ACC112 (cell line): ENCODE measurements around the gene WRAP73.

ENCODE experiments used
- H2AFZ ChIP-seq: fragments of 200-600 bp; sonication (generic); one replicate; pipeline ENCODE4 v1.6.0; 2017; ENCODE audit warnings: antibody characterized with exemption, low read length; ENCODE audit not compliant: unreplicated experiment
- H3K27ac ChIP-seq: fragments of 200-600 bp; sonication (generic); 2 replicates; pipeline ENCODE4 v1.5.1; 2014; ENCODE audit warnings: low read depth, mild to moderate bottlenecking, antibody characterized with exemption, low read length, moderate library complexity
- H3K27me3 ChIP-seq: fragments of 200-600 bp; sonication (generic); 2 replicates; pipeline ENCODE4 v1.6.1; 2014; ENCODE audit warnings: mild to moderate bottlenecking, antibody characterized with exemption, low read length, moderate library complexity, mixed read lengths; ENCODE audit not compliant: insufficient read depth
- H3K36me3 ChIP-seq: fragments of 200-600 bp; sonication (generic); 2 replicates; pipeline ENCODE4 v1.6.1; 2016; ENCODE audit warnings: mild to moderate bottlenecking, antibody characterized with exemption, low read length, moderate library complexity, mixed read lengths; ENCODE audit not compliant: insufficient read depth
- H3K4me1 ChIP-seq: fragments of 200-600 bp; sonication (generic); one replicate; pipeline ENCODE4 v1.6.1; 2016; ENCODE audit warnings: low read length, mixed read lengths; ENCODE audit not compliant: insufficient read depth, unreplicated experiment, control insufficient read depth
- H3K4me3 ChIP-seq: fragments of 200-600 bp; sonication (generic); 2 replicates; pipeline ENCODE4 v1.5.1; 2014; ENCODE audit warnings: mild to moderate bottlenecking, low read depth, low read length
- H3K79me2 ChIP-seq: fragments of 200-600 bp; sonication (generic); one replicate; pipeline ENCODE4 v1.6.0; 2016; ENCODE audit warnings: low read length; ENCODE audit not compliant: control insufficient read depth, unreplicated experiment, insufficient read depth

WRAP73 gene

GRCh38 chr1:3636080-3636479, 13.8 kb downstream of the WRAP73 start:
- no peaks in the 10 kb centered on the region for H3K36me3 ChIP-seq
- no peak overlapping the region for H3K4me3 ChIP-seq
- no peaks in the 10 kb centered on the region for H3K79me2 ChIP-seq
- no peak overlapping the region for H2AFZ ChIP-seq
- no peaks in the 10 kb centered on the region for H3K27me3 ChIP-seq
- H3K27ac ChIP-seq: no peak overlapping the region
- no peaks in the 10 kb centered on the region for H3K4me1 ChIP-seq

- Histone ChIP-seq H3K4me3 (no peak overlapping the region), H2AFZ (no peak overlapping the region), H3K27ac (no peak overlapping the region), H3K27me3 (no peaks in the 10 kb centered on the region), H3K36me3 (0 out of 2 replicates have a peak, but pooled peaks cover 1% of the 10 kb centered on the region), H3K4me1 (peaks cover 3% of the 10 kb centered on the region), H3K79me2 (no peaks in the 10 kb centered on the region)
Observed at GRCh38 chr1:3634059-3634800, 15.7 kb downstream of the WRAP73 start.

GRCh38 chr1:3633344-3634058, 16.4 kb downstream of the WRAP73 start:
- no peaks in the 10 kb centered on the region for H3K79me2 ChIP-seq
- no peak overlapping the region for H3K4me3 ChIP-seq
- no peak overlapping the region for H2AFZ ChIP-seq
- H3K4me1 ChIP-seq: peaks cover 3% of the 10 kb centered on the region
- H3K36me3 ChIP-seq: 0 out of 2 replicates have a peak, but pooled peaks cover 4% of the 10 kb centered on the region
- no peak overlapping the region for H3K27ac ChIP-seq
- H3K27me3 ChIP-seq: no peaks in the 10 kb centered on the region

GRCh38 chr1:3632716-3633343, 17.1 kb downstream of the WRAP73 start:
- no peaks in the 10 kb centered on the region for H3K27me3 ChIP-seq
- H3K36me3 ChIP-seq: 0 out of 2 replicates have a peak, but pooled peaks cover 4% of the 10 kb centered on the region
- peaks cover 3% of the 10 kb centered on the region for H3K4me1 ChIP-seq
- H3K4me3 ChIP-seq: no peak overlapping the region
- H3K79me2 ChIP-seq: no peaks in the 10 kb centered on the region
- H2AFZ ChIP-seq: no peak overlapping the region
- no peak overlapping the region for H3K27ac ChIP-seq

- peaks cover 3% of the 10 kb centered on the region for H3K4me1 ChIP-seq
- no peaks in the 10 kb centered on the region for H3K79me2 ChIP-seq
- no peak overlapping the region for H3K27ac ChIP-seq
- H3K4me3 ChIP-seq: no peak overlapping the region
- no peaks in the 10 kb centered on the region for H3K27me3 ChIP-seq
- H3K36me3 ChIP-seq: 0 out of 2 replicates have a peak, but pooled peaks cover 4% of the 10 kb centered on the region
- H2AFZ ChIP-seq: no peak overlapping the region
Observed at GRCh38 chr1:3632298-3632697, 17.6 kb downstream of the WRAP73 start.

- H3K79me2 ChIP-seq: no peaks in the 10 kb centered on the region
- H3K4me3 ChIP-seq: no peak overlapping the region
- H2AFZ ChIP-seq: no peak overlapping the region
- H3K27me3 ChIP-seq: no peaks in the 10 kb centered on the region
- no peak overlapping the region for H3K27ac ChIP-seq
- 0 out of 2 replicates have a peak, but pooled peaks cover 4% of the 10 kb centered on the region for H3K36me3 ChIP-seq
- H3K4me1 ChIP-seq: peaks cover 3% of the 10 kb centered on the region
Observed at GRCh38 chr1:3631320-3632260, 18.3 kb downstream of the WRAP73 start.

- Histone ChIP-seq H2AFZ (no peak overlapping the region), H3K79me2 (no peaks in the 10 kb centered on the region), H3K27ac (no peak overlapping the region), H3K4me3 (no peak overlapping the region), H3K27me3 (no peaks in the 10 kb centered on the region), H3K36me3 (0 out of 2 replicates have a peak, but pooled peaks cover 4% of the 10 kb centered on the region), H3K4me1 (peaks cover 6% of the 10 kb centered on the region)
Observed at GRCh38 chr1:3630914-3631313, 19.0 kb downstream of the WRAP73 start.

GRCh38 chr1:3630161-3630611, 19.7 kb downstream of the WRAP73 start:
- H2AFZ ChIP-seq: no peak overlapping the region
- H3K27ac ChIP-seq: no peak overlapping the region
- H3K4me1 ChIP-seq: peaks cover 10% of the 10 kb centered on the region
- H3K4me3 ChIP-seq: no peak overlapping the region
- H3K36me3 ChIP-seq: 0 out of 2 replicates have a peak, but pooled peaks cover 4% of the 10 kb centered on the region
- H3K79me2 ChIP-seq: no peaks in the 10 kb centered on the region
- no peaks in the 10 kb centered on the region for H3K27me3 ChIP-seq

GRCh38 chr1:3629561-3630160, 20.2 kb downstream of the WRAP73 start:
- 0 out of 2 replicates have a peak, but pooled peaks cover 4% of the 10 kb centered on the region for H3K36me3 ChIP-seq
- H3K4me1 ChIP-seq: peaks cover 10% of the 10 kb centered on the region
- H3K79me2 ChIP-seq: no peaks in the 10 kb centered on the region
- no peak overlapping the region for H2AFZ ChIP-seq
- no peak overlapping the region for H3K4me3 ChIP-seq
- H3K27ac ChIP-seq: no peak overlapping the region
- H3K27me3 ChIP-seq: no peaks in the 10 kb centered on the region
